Measurements from ENCODE around the gene OR5D14.

- TF ChIP-seq REST (IDR thresholded peaks at IDR 0.05; ENCODE audit: low read depth), result no peak
- TF ChIP-seq EGR1 (IDR thresholded peaks at IDR 0.05), result no peak
- no peak for TF ChIP-seq USF1 (IDR thresholded peaks at IDR 0.05)
- no peak for TF ChIP-seq YY1 (IDR thresholded peaks at IDR 0.05; ENCODE audit: low read depth)
- no peak for TF ChIP-seq TEAD4 (IDR thresholded peaks at IDR 0.05)
- TF ChIP-seq MAX (IDR thresholded peaks at IDR 0.05), result no peak
- no peak for TF ChIP-seq NFIC (IDR thresholded peaks at IDR 0.05)
- TF ChIP-seq RAD21 (IDR thresholded peaks at IDR 0.05; ENCODE audit: low read depth), result no peak
- TF ChIP-seq EP300 (IDR thresholded peaks at IDR 0.05; ENCODE audit: borderline replicate concordance), result no peak
- TF ChIP-seq TAF1 (IDR thresholded peaks at IDR 0.05; ENCODE audit: low read depth), result no peak
Measured at GRCh38 chr11:55795256-55795655, at the start of gene OR5D14.
